Measurements from ENCODE around the gene WDR75.

GRCh38 chr2:189412330-189412953 lies 28.8 kb upstream of the WDR75 start:
- TF ChIP-seq CTCF (IDR thresholded peaks at IDR 0.05 in 2 of 3, conservative IDR thresholded peaks at IDR 0.05 in 1 of 3; ENCODE audit: borderline replicate concordance in 1 of 3, insufficient read depth in 1 of 3, low read depth in 2 of 3, low read length in 2 of 3): peak; percentile 48 to 80 (median 77); a peak in 5 of 6 replicates
- no peak for TF ChIP-seq REST (IDR thresholded peaks at IDR 0.05; ENCODE audit: low read depth)
- TF ChIP-seq CEBPB (IDR thresholded peaks at IDR 0.05; ENCODE audit: low read depth): 0 out of 2 replicates have a peak, but pooled peaks have one; percentile 23
- TF ChIP-seq POLR2A (IDR thresholded peaks at IDR 0.05; ENCODE audit: borderline replicate concordance, extremely low read depth, insufficient read depth, insufficient read length): no peak
- no peak for TF ChIP-seq MAX (IDR thresholded peaks at IDR 0.05)
- no peak for TF ChIP-seq TCF7L2 (IDR thresholded peaks at IDR 0.05; ENCODE audit: borderline replicate concordance, extremely low read depth, insufficient read depth, insufficient read length)
- TF ChIP-seq EZH2phosphoT487 (IDR thresholded peaks at IDR 0.05; ENCODE audit: borderline replicate concordance): no peak
- peak; percentile 84 for TF ChIP-seq RAD21 (IDR thresholded peaks at IDR 0.05; ENCODE audit: low read depth)
